GM19193 (cell line): ENCODE measurements around the gene HUS1.

Experiments
- POLR2A ChIP-seq: IDR thresholded peaks from 4 replicates; pipeline ENCODE4 v1.6.1; 2011; ENCODE audit not compliant: insufficient read depth, insufficient read length; ENCODE audit errors: extremely low read depth

HUS1 gene

DNA sequence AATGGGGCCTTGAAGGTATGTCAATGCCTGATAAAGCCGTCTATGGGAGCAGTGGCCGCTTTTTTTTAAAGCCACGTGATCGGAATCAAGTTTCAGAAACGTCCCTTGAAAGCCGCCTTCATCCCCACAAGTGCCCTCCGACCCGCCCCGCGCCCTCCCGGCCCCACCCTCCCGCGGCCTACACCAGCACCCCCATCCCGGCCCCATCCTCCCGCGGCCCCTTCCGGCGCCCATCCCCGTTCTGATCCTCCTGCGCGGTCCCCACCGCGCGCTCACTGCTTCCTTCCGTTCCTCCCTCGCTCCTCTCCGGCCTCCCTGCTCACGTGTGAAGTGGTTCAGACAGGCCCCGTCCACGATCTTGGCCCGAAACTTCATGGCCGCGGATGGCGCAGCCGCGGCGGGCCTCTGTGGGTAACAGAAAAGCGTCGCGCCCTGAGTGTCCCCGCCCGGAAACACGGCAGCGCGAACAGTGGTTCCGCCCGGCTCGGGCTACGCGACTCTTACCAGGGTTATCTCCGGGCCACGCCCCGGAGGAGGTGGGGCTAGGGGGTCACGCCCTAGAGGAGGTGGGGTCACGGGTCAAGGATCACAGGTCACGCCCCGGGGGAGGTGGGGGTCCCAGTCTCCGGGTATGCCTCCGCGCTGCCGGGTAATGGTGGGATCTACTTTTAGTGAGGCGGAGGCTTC lies at the start of gene HUS1:
HUS1 (minus strand) TSS at position 471 of the 687 bp plus-strand sequence; CDS start at position 375, 96 bp downstream.
- peak; percentile 91 for TF ChIP-seq POLR2A

DNA sequence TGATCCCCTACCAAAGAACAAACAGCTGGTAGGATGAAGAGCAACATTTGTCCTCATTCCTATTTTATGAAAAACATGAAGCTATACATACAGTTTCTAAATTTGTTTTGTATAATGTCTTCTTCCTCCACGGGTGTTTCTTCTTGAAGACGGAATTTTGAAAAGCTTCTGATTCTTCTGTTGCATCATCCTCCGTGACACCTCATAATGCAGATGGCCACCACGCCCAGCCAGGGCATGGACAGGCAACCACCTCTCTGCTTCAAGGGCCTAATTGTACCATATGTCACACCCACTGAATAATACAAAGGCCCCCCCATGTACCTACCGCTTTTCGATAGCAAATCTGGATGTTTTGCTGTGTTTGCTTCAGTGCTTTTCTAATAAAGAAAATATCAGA lies 49.5 kb upstream of the HUS1 start, which contains the start of gene SUN3:
SUN3 (minus strand) TSS at position 170 of the 400 bp plus-strand sequence; CDS start at position 1, 169 bp downstream.
- TF ChIP-seq POLR2A, result no peak

DNA sequence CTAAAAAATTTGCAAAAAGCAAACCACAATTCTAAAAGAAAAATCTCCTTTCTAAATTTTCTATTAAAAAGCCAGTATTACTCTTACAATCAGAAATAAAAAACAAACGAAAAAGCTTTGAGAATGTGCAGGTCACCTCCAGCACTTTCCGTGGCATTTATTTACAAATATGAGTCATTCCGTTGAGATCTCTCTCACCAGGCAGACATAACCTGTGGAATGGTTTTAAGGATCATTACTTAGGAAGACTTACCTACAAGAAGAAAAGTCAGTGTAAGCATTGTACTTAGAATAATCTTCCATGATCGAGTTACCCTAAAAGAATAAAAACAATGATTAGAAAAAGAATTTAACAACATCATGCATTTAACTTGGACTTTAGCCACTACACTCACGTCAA lies 46.2 kb upstream of the HUS1 start:
- TF ChIP-seq POLR2A, result no peak

DNA sequence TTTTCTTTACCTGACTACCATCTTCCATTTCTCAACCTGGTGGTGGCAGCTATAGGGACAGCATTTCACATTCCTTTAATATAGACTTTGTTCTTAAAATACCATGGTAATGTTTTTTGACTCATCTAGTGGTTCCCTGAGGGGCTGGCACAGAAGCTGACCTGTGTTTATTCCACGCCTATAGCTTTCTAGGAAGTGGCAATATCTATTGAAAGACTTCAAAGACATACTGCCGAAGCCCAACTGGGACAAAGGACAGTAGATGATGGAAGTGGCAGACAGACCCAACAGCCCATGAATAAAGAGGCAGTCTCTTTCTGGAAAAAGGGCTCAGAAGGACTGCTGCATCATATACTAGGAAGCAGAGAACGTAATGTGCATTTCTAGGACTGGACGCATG lies 38.3 kb upstream of the HUS1 start:
- TF ChIP-seq POLR2A, result no peak

DNA sequence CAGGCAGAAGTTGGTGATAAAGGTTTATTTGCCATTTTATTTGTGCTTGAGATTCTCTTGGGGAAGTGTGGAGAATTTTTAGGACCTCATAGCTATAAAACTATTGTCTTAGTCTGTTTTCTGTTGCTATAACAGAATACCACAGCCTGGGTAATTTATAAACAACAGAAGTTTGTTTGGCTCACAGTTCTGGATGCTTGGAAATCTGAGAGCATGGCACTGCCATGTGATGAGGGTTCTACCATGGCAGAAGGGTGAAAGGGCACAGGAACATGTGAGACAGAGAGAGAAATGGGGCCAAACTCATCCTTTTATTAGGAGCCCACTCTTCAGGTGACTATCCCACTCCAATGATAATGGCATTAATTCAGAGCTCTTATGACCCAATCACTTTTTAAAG lies 37.2 kb upstream of the HUS1 start:
- TF ChIP-seq POLR2A, result no peak

DNA sequence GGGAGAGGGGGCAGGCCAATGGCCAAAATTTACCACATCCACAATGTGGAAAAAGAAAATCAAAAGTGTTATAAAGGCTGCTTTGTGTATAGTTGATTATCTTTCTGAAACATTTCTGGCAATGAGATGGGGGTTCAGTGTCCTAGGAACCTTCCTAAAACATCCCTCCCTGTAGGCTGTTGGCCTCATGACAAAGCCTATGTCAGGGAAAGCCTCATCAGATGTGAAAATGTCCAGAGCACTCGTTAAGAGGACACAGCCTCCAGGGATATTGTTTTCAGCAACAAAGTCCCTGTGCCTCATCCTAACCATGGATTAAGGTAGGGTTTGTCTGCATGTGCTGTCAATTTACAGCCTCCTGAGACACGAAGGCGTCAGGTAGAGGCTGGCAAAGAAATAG lies 32.5 kb upstream of the HUS1 start:
- no peak for TF ChIP-seq POLR2A

DNA sequence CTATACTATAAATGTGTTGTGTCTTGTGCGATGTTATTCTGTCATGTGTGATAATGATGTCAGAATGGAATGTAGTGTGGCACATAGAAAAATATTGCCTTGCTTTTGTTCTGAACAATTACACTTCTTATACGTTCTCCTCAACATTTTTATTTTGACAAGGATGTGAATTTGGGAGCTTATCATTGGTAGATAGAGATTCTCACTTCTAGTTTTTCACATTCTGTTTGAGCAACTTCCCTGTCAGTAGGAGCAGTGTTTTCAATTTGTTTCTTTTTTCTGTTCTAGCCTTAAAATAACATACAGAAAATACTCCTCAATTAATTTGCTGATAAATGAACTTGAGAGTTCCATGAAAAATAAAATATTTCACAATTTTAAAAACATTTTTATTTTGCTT lies 31.9 kb upstream of the HUS1 start:
- TF ChIP-seq POLR2A, result no peak

DNA sequence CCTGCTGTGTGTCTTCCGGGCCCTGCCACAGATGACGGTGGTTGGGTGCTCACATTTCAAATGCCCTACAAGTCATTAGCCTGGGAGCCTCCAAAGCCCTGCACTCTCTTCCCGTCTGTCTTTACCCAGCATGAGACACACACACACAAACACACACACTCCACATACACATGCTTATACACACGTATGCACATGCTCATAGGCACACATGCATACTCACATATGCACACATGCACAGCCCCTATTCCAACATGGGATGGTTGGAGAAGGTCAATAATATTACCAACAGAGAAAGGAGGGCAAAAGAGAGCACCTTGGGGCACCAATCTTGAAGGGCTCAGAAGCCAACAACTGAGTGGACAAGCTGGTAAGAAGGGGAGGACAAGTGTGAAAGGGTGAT lies 30.5 kb upstream of the HUS1 start:
- no peak for TF ChIP-seq POLR2A

DNA sequence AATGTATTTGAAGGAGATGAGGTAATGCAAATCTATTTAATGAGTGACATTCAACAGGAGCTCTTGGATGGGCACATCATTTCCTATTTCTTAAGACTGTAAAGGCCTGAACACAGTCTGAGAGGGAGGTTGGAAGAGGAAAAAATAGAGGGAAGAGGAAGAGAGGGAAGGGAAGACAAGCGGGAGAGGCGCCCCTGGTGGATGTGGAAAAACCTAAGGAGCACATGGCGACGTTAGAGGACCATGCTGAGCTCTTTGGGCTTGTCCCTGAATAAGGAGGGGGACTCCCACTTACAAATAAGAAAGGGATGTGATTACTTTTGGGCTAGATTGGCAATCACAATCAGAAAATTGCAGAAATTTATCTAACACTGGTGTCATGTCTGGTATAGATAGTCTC lies 29.8 kb upstream of the HUS1 start:
- TF ChIP-seq POLR2A, result no peak

DNA sequence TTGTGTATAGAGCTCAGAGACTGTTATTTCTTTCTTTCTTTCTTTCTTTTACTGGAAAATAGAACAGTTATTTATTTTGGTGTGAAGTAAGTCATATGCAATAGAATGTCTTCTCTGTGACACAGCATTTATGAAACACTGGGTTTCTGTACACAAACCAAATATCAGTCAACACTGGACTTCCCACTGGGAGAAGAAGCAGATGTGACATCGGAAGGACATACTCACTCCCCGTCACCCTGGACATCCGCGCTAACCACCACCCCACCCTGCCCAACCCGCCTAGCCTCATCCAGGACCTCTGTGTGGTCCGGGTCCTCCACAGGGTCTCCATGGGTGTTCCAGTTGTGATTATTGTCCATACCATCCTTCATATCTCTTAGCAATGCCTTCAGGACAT lies 27.5 kb upstream of the HUS1 start:
- TF ChIP-seq POLR2A, result no peak

DNA sequence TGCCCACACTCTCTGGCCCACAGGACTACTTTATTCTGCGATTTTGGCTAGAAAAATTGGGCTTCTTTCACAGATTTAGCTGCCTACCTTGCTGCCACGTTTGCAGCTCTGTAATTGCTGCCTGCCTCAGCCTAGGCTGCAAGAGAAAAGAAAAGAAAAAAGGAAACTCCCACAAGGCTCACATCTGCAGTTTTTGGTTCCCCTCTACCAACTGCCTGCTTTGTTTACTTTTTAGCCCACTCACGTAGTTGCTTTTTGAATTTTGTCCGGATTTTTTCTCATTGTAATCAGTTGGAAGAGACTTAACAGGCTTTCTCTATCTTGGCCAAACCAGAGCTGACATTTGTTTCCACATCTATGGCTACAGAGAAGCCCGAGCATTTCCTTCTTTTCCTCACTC lies 25.2 kb upstream of the HUS1 start:
- TF ChIP-seq POLR2A, result no peak

DNA sequence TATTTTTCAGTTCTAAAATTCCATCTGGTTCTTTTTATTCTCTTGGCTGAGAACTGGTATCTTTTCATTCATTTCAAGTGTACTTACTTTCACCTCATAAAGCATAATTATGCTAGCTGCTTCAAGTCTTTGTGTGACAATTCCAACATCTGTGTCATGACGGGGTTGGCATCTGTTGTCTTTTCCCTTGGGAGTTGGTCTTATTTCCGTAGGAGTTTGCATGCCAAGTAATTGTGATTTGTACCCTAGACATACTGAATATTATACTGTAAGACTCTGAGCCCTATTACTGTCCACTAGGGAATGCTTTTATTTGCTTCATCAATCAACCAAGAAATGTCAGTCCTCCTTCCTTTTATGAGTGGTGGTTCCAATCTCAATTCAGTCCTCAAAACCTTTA lies 24.6 kb upstream of the HUS1 start:
- TF ChIP-seq POLR2A, result no peak

DNA sequence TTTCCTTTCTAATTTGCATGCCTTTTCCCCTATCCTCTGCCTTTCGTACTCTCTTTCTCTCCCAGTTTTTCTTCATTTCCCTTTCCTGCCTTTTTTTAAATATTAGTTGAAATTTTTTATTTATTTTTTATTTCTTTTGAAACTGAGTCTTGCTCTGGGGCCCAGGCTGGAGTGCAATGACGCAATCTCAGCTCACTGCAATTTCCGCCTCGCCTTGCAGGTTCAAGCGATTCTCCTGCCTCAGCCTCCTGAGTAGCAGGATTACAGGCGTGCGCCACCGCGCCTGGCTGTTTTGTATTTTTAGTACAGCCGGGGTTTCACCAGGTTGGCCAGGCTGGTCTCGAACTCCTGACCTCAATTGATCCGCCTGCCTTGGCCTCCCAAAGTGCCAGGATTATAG lies 20.0 kb upstream of the HUS1 start:
- no peak for TF ChIP-seq POLR2A

DNA sequence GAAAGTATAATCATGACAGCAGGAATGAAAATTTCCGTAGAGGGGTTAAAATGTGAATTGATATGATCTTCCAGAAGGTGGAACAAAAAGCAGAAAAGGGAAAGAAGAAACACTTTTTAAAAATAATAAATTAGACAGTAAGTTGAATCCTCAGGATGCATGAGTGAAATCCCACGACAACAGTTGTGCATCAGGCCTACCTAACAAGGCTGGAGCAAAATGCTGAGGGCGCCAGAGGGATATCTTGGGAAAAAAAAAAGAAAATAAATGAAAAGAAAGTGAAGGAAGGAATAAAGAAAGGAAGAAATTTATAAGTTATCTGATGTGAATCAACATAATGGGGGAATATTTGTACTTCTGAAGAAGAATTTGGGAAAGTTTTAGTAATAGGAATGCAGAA lies 13.0 kb upstream of the HUS1 start:
- TF ChIP-seq POLR2A, result no peak

DNA sequence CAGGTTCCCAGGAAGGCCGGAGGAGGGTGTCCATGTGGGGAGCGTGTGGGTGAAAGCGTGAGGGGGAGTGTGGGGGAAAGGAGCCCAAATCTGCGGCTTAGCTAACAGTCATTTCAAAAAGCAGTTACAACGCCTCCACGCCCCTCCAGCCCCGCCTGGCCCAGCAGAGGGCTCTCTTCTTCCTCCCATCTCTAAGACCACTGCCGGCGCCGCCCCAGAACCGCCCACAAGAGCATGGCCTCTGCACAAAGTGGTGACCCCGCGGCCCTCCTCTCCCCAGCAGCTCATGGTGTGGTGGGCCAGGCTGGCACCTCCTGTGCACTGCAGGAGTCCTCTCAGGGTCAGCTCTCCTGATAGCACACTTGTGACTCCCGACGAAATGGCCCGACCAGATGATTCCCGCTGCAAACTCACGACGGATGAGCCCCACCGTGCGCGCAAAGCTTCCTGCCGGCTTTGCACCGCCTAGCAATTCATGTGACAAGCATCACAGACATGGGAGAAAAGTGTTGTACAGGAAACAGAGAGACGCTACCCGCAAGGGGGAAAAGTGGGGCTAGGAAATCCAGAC lies 12.4 kb upstream of the HUS1 start:
- peak; percentile 60 for TF ChIP-seq POLR2A

DNA sequence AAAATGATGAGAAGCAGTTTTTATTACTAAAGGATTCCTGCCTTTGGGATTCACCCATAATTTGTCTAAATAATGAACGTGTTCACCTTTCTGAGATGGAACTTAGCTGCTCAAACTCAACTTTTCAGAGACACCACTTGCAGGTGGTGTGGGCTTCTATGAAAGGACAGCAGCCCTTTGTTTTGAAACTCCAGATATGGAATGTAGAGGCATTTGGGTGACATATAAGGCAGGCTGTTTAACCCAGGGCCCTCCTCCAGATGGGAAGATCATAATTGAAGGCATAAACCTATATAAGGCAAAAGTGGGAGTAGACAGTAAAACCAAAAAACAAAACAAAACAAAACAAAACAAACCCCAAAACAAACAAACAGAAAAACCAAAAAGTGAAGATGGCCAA lies 11.9 kb upstream of the HUS1 start:
- TF ChIP-seq POLR2A, result no peak
